WTC11 (cell line): ENCODE results near the gene SPATA4. TPM values are rescaled to one million over a fixed set of nuclear protein-coding genes. Genes with fewer than 3 reads are reported as not detected.

Experiments
- ATAC-seq: fragments of 200-7000 bp; cut with Tn5 transposase; 2 replicates; pipeline ENCODE4 v1.10.0; 2021; ENCODE audit warnings: mild to moderate bottlenecking, moderate library complexity
- CTCF ChIA-PET: fragments of 300-600 bp; sonication (Branson Sonifier 250); formaldehyde crosslinking; loops from one replicate; lab custom pipeline; 2021; ENCODE audit warnings: antibody characterized with exemption; lab: Charles Lee
- POLR2A ChIA-PET: fragments of 350-600 bp; sonication (Branson Sonifier 250); formaldehyde crosslinking; loops from one replicate; lab custom pipeline; 2021; ENCODE audit warnings: antibody characterized with exemption; lab: Charles Lee
- DNase-seq: peaks from one replicate; pipeline ENCODE4 v3.0.0; 2021; ENCODE audit warnings: low spot score
- H3K27ac Mint-ChIP-seq: 2 replicates; pipeline ENCODE4 v1.8.0; 2021; ENCODE audit warnings: mixed read lengths
- H3K27me3 Mint-ChIP-seq: 2 replicates; pipeline ENCODE4 v1.8.0; 2021; ENCODE audit warnings: low read depth, mild to moderate bottlenecking, moderate library complexity, mixed read lengths
- H3K36me3 Mint-ChIP-seq: 2 replicates; pipeline ENCODE4 v1.8.0; 2021; ENCODE audit warnings: mixed read lengths
- H3K4me1 Mint-ChIP-seq: 2 replicates; pipeline ENCODE4 v1.8.0; 2022; ENCODE audit warnings: mixed read lengths
- H3K4me3 Mint-ChIP-seq: 2 replicates; pipeline ENCODE4 v1.8.0; 2021; ENCODE audit warnings: mild to moderate bottlenecking, moderate library complexity, mixed read lengths
- H3K9me3 Mint-ChIP-seq: 2 replicates; pipeline ENCODE4 v1.8.0; 2021; ENCODE audit warnings: mixed read lengths
- AR ChIP-seq: fragments of 250-450 bp; sonication (Bioruptor Pico); IDR thresholded peaks from 2 replicates; pipeline ENCODE4 v1.9.0; 2021; ENCODE audit warnings: mild to moderate bottlenecking
- ATF2 ChIP-seq: sonication (generic); formaldehyde crosslinking; IDR thresholded peaks from 2 replicates; pipeline ENCODE4 v1.8.1; 2022; ENCODE audit warnings: low read depth, missing genetic modification reagents, borderline replicate concordance
- CBFB ChIP-seq: sonication (generic); formaldehyde crosslinking; IDR thresholded peaks from 2 replicates; pipeline ENCODE4 v1.8.1; 2022; ENCODE audit warnings: mild to moderate bottlenecking, low read depth, missing genetic modification reagents
- E2F4 ChIP-seq: sonication (generic); formaldehyde crosslinking; IDR thresholded peaks from 2 replicates; pipeline ENCODE4 v1.8.1; 2022; ENCODE audit warnings: low read depth, mild to moderate bottlenecking, moderate library complexity, missing genetic modification reagents, borderline replicate concordance
- FOXK1 ChIP-seq: sonication (generic); formaldehyde crosslinking; IDR thresholded peaks from 2 replicates; pipeline ENCODE4 v1.8.0; 2022; ENCODE audit warnings: mild to moderate bottlenecking, moderate library complexity, missing genetic modification reagents
- GRHL2 ChIP-seq: fragments of 250-450 bp; sonication (Bioruptor Pico); IDR thresholded peaks from 2 replicates; pipeline ENCODE4 v1.8.0; 2022; ENCODE audit warnings: mild to moderate bottlenecking, moderate library complexity; ENCODE audit not compliant: insufficient replicate concordance, severe bottlenecking
- IRF2 ChIP-seq: sonication (generic); formaldehyde crosslinking; IDR thresholded peaks from 2 replicates; pipeline ENCODE4 v1.8.0; 2022; ENCODE audit warnings: low read depth, missing genetic modification reagents, borderline replicate concordance
- JAZF1 ChIP-seq: fragments of 250-450 bp; sonication (Bioruptor Pico); IDR thresholded peaks from 2 replicates; pipeline ENCODE4 v1.9.0; 2021; ENCODE audit warnings: moderate library complexity, mild to moderate bottlenecking, inconsistent platforms
- NFYB ChIP-seq: sonication (generic); formaldehyde crosslinking; conservative IDR thresholded peaks from 2 replicates; pipeline ENCODE4 v1.8.0; 2022; ENCODE audit warnings: low read depth, missing genetic modification reagents
- NR3C1 ChIP-seq: sonication (generic); formaldehyde crosslinking; conservative IDR thresholded peaks from 2 replicates; pipeline ENCODE4 v1.8.1; 2023; ENCODE audit warnings: low read depth, mild to moderate bottlenecking, missing genetic modification reagents
- PREB ChIP-seq: sonication (generic); formaldehyde crosslinking; IDR thresholded peaks from 2 replicates; pipeline ENCODE4 v1.8.1; 2022; ENCODE audit warnings: mild to moderate bottlenecking, missing genetic modification reagents, moderate library complexity, borderline replicate concordance
- RORB ChIP-seq: fragments of 250-450 bp; sonication (Bioruptor Pico); IDR thresholded peaks from 2 replicates; pipeline ENCODE4 v1.9.0; 2021; ENCODE audit warnings: mild to moderate bottlenecking
- TEAD4 ChIP-seq: sonication (generic); formaldehyde crosslinking; IDR thresholded peaks from 2 replicates; pipeline ENCODE4 v1.8.0; 2022; ENCODE audit warnings: mild to moderate bottlenecking, missing genetic modification reagents
- TP53 ChIP-seq: sonication (generic); formaldehyde crosslinking; IDR thresholded peaks from 2 replicates; pipeline ENCODE4 v1.8.1; 2023; ENCODE audit warnings: mild to moderate bottlenecking, missing genetic modification reagents
- ZBTB21 ChIP-seq: sonication (generic); formaldehyde crosslinking; IDR thresholded peaks from 2 replicates; pipeline ENCODE4 v1.8.1; 2023; ENCODE audit warnings: mild to moderate bottlenecking, missing genetic modification reagents, borderline replicate concordance
- ZNF263 ChIP-seq: sonication (generic); formaldehyde crosslinking; IDR thresholded peaks from 2 replicates; pipeline ENCODE4 v1.8.1; 2022; ENCODE audit warnings: low read depth, mild to moderate bottlenecking, moderate library complexity, missing genetic modification reagents
- ZNF396 ChIP-seq: fragments of 250-450 bp; sonication (Bioruptor Pico); IDR thresholded peaks from 2 replicates; pipeline ENCODE4 v1.8.0; 2021; ENCODE audit warnings: mild to moderate bottlenecking, moderate library complexity, borderline replicate concordance
- ZNF671 ChIP-seq: fragments of 250-450 bp; sonication (Bioruptor Pico); IDR thresholded peaks from 2 replicates; pipeline ENCODE4 v1.8.0; 2021; ENCODE audit warnings: mild to moderate bottlenecking
- total RNA-seq: library from RNA; stranded (reverse); gene quantifications from 3 replicates; pipeline ENCODE4 v1.2.3, GENCODE V29; 2021
- TF ChIP-seq, protein P1 (sequence below): sonication (generic); formaldehyde crosslinking; IDR thresholded peaks from 2 replicates; pipeline ENCODE4 v1.8.1; 2023; ENCODE audit warnings: mild to moderate bottlenecking, moderate library complexity, missing genetic modification reagents
- TF ChIP-seq, protein P2 (sequence below): fragments of 250-450 bp; sonication (Bioruptor Pico); IDR thresholded peaks from 2 replicates; pipeline ENCODE4 v1.9.0; 2021; ENCODE audit warnings: moderate library complexity, mild to moderate bottlenecking, inconsistent platforms, borderline replicate concordance

SPATA4 gene
- total RNA-seq, 1 experiment from 2014 or later = not detected

GRCh38 chr4:176226736-176227135 lies 31.4 kb upstream of the SPATA4 start:
- TF ChIP-seq CBFB (no peak), TP53 (CRISPR knock-in tag) (no peak)
- TF ChIP-seq, all 79 proteins: peak for 0

GRCh38 chr4:176223561-176223960 lies 28.2 kb upstream of the SPATA4 start:
- H3K27me3 Mint-ChIP-seq = no peaks in the 10 kb centered on the region
- ChIA-PET CTCF (no interaction called here), POLR2A (no interaction called here)
- no peak overlapping the region for H3K27ac Mint-ChIP-seq
- ATAC-seq = no peak
- H3K36me3 Mint-ChIP-seq = no peaks in the 10 kb centered on the region
- no peak for TF ChIP-seq E2F4 (CRISPR knock-in tag)
- no peak for TF ChIP-seq FOXK1 (CRISPR knock-in tag)
- TF ChIP-seq NR3C1 (CRISPR knock-in tag) = no peak
- no peak for TF ChIP-seq ZNF671 (CRISPR knock-in tag)
- TF ChIP-seq ATF2 (CRISPR knock-in tag) = no peak
- no peak for TF ChIP-seq NFYB
- TF ChIP-seq, protein P1, sequence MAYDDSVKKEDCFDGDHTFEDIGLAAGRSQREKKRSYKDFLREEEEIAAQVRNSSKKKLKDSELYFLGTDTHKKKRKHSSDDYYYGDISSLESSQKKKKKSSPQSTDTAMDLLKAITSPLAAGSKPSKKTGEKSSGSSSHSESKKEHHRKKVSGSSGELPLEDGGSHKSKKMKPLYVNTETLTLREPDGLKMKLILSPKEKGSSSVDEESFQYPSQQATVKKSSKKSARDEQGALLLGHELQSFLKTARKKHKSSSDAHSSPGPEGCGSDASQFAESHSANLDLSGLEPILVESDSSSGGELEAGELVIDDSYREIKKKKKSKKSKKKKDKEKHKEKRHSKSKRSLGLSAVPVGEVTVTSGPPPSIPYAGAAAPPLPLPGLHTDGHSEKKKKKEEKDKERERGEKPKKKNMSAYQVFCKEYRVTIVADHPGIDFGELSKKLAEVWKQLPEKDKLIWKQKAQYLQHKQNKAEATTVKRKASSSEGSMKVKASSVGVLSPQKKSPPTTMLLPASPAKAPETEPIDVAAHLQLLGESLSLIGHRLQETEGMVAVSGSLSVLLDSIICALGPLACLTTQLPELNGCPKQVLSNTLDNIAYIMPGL (CRISPR knock-in tag) = no peak
- TF ChIP-seq GRHL2 (CRISPR knock-in tag) = no peak
- no peak for TF ChIP-seq PREB
- TF ChIP-seq IRF2 (CRISPR knock-in tag) = no peak
- TF ChIP-seq ZBTB21 (CRISPR knock-in tag) = no peak
- no peak for TF ChIP-seq ZNF396 (CRISPR knock-in tag)
- no peak for TF ChIP-seq TEAD4 (CRISPR knock-in tag)
- TF ChIP-seq ZNF263 = no peak
- TF ChIP-seq AR (CRISPR knock-in tag) = no peak
- TF ChIP-seq, protein P2, sequence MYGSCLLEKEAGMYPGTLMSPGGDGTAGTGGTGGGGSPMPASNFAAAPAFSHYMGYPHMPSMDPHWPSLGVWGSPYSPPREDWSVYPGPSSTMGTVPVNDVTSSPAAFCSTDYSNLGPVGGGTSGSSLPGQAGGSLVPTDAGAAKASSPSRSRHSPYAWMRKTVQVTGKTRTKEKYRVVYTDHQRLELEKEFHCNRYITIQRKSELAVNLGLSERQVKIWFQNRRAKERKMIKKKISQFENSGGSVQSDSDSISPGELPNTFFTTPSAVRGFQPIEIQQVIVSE (CRISPR knock-in tag) = no peak
- TF ChIP-seq JAZF1 (CRISPR knock-in tag) = no peak
- TF ChIP-seq RORB = no peak
- H3K4me3 Mint-ChIP-seq = no peak overlapping the region
- H3K4me1 Mint-ChIP-seq = no peaks in the 10 kb centered on the region
- no peaks in the 10 kb centered on the region for H3K9me3 Mint-ChIP-seq
- no peak for DNase-seq

More at GRCh38 chr4:176226736-176227135, 31.4 kb upstream of the SPATA4 start:
- Mint-ChIP-seq H3K27me3 (no peaks in the 10 kb centered on the region), H3K4me3 (no peak overlapping the region), H3K36me3 (no peaks in the 10 kb centered on the region), H3K4me1 (peaks cover 8% of the 10 kb centered on the region), H3K9me3 (no peaks in the 10 kb centered on the region), H3K27ac (no peak overlapping the region)
- ChIA-PET POLR2A (no interaction called here), CTCF (no interaction called here)
- ATAC-seq = no peak
- no peak for DNase-seq
